NCI-H2029 (cell line): ENCODE data around the gene FGFR2.

Source experiments
- DNase-seq: peaks from one replicate; lab custom pipeline; 2025; lab: John Stamatoyannopoulos, UW

FGFR2 gene

DNA sequence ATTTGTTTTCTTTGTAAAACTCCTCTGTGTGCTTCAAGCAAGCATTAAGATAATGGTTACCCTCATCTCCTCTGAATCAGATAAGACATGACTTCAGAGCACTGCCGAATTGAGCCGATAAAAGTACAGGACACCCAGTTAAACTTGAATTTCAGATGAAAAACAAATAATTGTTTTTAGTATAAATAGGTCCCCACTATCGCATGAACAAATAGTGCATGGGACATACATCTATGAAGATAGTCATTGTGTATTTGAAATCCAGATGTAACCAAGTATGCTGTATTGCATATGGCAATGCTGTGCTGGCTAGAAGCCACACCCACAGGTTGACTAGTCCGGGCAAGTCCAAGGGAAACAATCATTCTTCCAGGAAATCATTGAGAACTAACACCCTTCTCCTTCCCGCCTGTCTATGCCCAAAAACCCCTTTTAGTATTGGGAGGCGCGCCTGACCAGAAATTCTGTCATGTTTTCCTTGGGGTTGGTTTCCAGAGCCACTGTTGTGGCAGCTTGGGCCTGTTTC is 12.6 kb upstream of the FGFR2 start:
- no peak for DNase-seq

DNA sequence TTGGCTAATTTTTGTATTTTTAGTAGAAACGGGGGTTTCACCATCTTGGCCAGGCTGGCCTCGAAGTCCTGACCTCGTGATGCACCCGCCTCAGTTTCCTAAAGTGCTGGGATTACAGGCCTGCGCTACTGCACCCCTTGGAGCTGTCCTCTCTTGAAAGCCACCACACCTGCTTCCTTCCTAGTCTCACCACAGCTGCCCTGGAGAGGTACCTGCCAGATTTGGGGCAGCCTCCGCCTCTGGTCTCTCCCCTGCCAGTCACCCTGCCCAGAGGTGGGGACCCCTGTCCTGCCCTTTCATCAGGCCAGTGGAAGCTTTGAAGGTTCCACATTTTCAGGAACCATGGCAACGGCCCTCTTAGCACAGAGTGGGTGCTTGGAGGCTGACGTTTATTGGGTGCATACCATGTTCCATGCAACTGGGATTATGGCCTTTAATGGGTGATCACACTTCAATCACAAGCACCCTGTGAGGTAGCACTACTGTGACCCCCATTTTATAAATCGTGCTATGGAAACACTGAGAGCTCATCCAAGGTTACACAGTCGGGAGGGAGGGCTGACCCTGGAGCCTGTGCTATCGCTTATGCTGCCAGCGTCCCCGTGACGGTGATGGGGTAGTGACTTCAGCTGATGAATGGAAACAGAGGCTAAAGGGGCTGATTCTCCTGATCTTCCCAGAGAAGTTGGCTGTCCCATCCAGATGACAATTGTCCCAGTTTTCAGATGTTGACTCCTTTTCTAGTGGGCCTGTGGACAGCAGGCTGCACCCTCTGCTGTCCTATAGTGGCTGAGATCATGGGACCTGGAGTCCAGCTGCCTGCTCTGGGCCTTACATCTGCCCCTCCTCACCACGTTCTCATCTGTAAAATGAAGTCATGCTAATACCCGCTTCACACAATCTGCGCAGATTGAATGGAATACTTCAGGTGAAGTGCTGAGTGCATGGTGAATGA is 11.5 kb upstream of the FGFR2 start:
- no peak for DNase-seq

- no peak for DNase-seq
Measured at GRCh38 chr10:121608469-121609190, 10.4 kb upstream of the FGFR2 start.

DNA sequence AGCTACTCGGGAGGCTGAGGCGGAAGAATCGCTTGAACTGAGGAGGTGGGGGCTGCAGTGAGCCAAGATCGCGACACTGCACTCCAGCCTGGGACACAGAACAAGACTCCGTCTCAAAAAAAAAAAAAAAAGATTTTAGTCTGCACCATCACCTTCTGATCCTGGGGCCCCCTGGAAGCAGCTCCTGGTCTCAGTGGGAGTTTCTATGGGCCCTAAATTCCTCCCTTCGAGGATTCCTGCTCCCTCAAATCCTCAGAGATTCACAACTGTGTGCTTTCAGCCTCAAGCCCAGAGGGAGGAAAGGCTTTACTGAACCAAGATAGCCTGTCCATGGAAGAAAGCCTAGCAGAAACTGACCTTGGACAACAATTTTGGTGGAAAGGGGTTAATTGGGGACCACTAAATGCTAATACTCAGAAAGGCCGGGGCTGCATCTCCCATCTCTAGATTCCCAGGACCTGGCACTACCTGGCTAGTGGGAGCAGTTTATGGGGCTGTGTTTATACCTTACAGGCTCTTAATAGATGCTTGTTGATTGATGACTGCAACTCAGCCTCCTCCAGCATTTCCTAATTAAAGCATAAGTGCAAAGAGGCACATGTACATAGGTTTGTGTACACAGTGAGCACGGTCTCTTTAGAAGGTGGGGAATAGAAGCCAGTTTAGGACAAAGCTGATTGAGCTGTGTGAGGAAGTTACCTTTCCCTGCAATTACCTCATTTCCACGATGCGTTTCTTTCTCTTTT is 9.2 kb upstream of the FGFR2 start:
- DNase-seq, result no peak

- DNase-seq, result no peak
Measured at GRCh38 chr10:121605708-121606107, 7.5 kb upstream of the FGFR2 start.

DNA sequence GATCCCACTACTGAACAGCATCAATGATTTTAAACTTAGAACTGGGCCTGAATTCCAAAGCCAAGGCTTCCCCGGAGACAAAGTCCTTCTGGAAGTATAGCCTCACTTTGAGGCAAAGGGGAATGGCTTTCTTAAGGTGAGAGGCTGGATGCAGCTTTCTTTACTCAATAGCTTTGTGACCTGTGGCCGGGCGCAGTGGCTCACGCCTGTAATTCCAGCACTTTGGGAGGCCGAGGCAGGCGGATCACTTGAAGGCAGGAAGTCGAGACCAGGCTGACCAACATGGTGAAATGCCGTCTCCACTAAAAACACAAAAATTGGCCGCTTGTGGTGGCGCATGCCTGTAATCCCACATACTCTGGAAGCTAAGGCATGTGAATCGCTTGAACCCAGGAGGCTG is 3.2 kb upstream of the FGFR2 start:
- DNase-seq, result no peak

DNA sequence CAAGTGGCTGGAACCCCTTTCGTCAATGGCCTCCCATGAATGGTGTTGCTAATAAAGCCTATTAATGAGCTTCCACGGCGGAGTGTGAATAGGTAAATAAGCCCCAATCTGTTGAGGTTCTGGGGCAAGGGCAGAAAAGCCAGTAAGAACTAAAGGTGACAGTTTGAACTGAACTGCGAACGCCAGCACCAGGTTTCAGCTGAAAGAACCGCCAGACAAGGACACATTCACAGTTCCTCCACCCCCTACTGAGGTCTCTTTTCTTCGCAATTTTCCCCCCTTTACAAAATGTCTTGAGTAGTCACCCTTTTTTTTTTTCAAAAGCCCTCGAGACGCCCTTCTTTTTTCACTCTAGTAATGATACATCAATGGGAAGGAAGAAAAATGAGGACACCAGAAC is 2.4 kb upstream of the FGFR2 start:
- DNase-seq, result no peak

DNA sequence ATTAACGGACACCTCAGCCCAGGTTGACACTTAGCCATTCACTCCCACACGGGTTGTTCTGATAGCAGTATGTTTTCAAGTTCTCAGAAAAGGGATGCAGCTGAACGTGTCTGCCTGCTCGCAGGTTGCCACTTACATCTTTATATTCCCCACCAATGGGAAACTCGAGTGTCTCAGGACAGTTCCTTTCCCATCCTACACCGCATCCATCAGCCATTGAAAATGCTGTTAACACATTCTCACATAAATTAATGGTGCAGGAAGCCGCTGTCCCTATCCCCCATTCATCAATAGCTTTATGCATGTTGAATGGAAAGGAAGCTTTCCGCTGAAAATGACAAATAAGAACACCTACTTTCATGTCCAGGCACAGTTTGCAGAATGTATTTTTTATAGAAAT is 1.7 kb upstream of the FGFR2 start:
- no peak for DNase-seq

GRCh38 chr10:121597504-121598262 is 561 bp downstream of the FGFR2 start:
- no peak for DNase-seq

DNA sequence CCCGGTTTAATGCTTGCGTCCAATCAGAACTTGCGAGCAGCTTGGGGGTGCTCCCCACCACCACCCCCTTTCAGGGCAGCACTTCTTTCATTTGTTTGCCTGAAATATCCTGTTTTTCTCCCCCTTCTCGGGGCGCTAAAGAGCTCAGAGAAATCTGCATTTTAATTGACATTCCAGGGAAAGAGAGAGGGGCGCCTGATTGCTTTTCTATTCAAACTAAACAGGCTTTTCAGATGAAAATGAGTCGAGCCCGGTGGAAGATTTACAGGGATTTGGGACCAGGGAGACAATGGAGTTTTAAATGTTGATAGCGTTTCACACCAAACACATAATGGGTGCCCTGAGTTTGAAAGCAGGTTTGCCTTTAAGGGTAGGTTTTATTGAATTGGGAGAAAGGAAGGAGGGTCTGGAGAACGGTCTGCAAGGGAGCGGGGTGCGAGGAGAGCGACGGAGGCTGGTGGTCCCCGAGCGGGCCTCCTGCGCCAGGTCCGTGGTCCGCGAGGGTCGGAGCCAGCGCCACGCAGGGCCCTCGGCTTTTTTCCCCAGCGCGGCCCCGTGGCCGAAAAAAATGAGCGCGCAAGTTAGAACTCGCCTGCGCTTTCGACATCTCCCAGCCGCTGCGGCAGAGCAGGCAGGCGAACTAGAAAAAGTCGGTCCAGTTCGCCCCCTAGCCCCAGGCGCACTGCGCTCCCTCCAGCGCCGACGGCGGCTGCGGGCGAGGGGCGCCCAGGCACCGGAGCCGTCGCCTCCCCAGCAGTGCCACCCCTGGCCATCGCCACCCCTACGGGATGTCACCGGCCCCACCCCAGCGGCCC is 1.3 kb downstream of the FGFR2 start:
- no peak for DNase-seq

GRCh38 chr10:121595806-121596688 is 2.2 kb downstream of the FGFR2 start:
- DNase-seq, result no peak

GRCh38 chr10:121595351-121595805 is 2.9 kb downstream of the FGFR2 start:
- no peak for DNase-seq

- DNase-seq, result no peak
Measured at GRCh38 chr10:121594623-121595350, 3.5 kb downstream of the FGFR2 start.

GRCh38 chr10:121594076-121594475 is 4.2 kb downstream of the FGFR2 start:
- no peak for DNase-seq

DNA sequence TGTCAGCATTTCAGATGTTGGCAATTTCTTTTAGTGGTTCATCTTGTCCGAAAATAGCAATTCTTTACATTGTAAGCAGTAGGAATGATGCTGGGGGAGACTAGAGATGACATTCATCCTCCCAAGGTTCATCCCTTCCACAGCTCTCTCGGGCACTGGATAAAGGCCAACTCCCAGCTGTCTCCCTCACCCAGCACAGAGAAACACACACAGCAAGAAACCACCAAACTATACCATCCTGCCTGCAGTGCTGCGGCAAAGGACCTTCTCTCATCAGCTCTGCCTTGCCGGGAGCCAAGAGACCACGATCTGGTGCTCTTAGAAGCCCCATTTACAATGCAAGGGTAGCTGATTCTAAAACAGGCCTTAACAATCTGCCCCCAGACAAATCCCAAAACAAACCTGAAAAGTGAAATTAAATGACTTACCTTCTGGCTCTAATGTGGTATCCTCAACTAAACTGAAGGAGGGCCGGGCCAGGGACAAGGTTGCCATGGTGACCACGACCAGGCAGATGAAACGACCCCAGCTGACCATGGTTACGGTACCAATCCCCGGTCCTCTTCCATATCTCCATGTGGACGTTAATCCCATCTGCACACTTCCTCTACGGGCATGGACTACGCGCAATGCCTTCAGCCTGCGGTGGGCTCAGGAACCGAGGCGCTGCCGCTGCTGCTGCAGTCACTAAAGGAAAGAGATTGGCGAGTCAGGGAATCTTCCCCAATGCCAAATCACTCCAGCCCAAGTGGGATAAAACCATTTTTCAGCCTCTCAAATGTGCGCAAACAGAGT is 4.8 kb downstream of the FGFR2 start:
- no peak for DNase-seq

- no peak for DNase-seq
Measured at GRCh38 chr10:121592155-121592890, 5.9 kb downstream of the FGFR2 start.

DNA sequence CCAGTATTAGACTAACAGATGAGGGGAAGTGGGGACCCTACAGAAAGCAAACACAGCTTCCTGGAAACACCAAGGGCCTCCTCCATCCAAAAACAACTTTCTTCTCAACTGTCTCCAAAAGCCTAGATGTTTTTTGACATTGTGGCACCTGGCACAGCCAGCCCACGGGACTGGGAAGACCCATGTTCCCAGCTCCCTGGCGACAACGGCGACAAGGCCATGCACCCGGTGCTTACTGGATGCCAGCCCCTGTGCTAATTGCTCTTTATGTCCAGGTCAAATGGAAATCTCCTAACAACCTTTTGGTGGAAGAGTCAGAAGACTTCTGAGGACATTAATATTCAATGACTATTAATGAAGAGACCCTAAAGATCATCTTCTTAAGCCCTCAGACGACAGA is 7.1 kb downstream of the FGFR2 start:
- no peak for DNase-seq
